ENCODE results near the gene FERMT1. TPM values are rescaled to one million over a fixed set of nuclear protein-coding genes. Genes with fewer than 3 reads are reported as not detected.

FERMT1 gene
- total RNA-seq, 1 experiment from 2014 or later: 30.1 TPM

DNA sequence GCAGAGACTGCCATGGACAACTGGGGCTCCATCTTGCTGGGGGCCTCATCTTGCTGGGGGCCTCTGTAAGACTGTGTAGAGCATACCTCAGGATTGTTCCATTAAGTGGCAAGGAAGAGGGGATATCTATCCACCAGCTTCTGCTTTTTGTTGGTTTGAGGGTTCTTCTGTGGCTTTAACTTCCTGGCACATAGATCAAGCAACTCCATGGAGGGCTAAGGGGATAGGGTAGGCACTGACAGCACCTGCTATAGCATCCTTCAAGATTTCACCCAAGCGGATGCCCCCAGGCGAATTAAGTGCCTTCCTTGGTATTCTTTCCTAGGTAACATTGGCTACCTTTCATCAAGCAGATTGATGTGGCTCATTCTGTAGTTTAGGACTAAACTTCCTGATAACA lies 65.1 kb downstream of the FERMT1 start:
- no peak for DNase-seq
- peaks cover 14% of the 10 kb centered on the region for H3K36me3 Mint-ChIP-seq (ENCODE audit: insufficient read depth, unreplicated experiment)
- TF ChIP-seq CTCF (IDR thresholded peaks at IDR 0.05; ENCODE audit: insufficient read depth in 1 of 2, low read depth in 1 of 2, low read length in 1 of 2, severe bottlenecking in 1 of 2, unreplicated experiment in 1 of 2): no peak
- BruUV-seq (replicated peaks): no TSS peak
- H3K4me1 ChIP-seq: peaks cover 88% of the 10 kb centered on the region
- ChIA-PET POLR2A (no interaction called here), CTCF (no interaction called here)
- intact Hi-C loops (cut with micrococcal nuclease; ENCODE audit: unreplicated experiment): no loop called here
- peaks cover 64% of the 10 kb centered on the region for H3K4me1 Mint-ChIP-seq (ENCODE audit: low read depth, unreplicated experiment)
- no peaks in the 10 kb centered on the region for H3K27me3 Mint-ChIP-seq (ENCODE audit: insufficient read depth, unreplicated experiment)
- no peaks in the 10 kb centered on the region for H3K36me3 ChIP-seq (ENCODE audit: control insufficient read depth, insufficient read depth, low read length)
- H3K4me3 ChIP-seq (ENCODE audit: low read depth, low read length): no peak overlapping the region
- H3K27me3 ChIP-seq (replicated peaks; ENCODE audit: control insufficient read depth, insufficient read depth, low read length): no peaks in the 10 kb centered on the region
- H3K9me3 Mint-ChIP-seq (ENCODE audit: unreplicated experiment): no peaks in the 10 kb centered on the region
- peak overlapping the region; percentile 70 for H3K4me3 Mint-ChIP-seq (ENCODE audit: unreplicated experiment)
- H3K9me3 ChIP-seq: no peaks in the 10 kb centered on the region
- peak overlapping the region; percentile 94 for H3K27ac Mint-ChIP-seq (ENCODE audit: unreplicated experiment)

DNA sequence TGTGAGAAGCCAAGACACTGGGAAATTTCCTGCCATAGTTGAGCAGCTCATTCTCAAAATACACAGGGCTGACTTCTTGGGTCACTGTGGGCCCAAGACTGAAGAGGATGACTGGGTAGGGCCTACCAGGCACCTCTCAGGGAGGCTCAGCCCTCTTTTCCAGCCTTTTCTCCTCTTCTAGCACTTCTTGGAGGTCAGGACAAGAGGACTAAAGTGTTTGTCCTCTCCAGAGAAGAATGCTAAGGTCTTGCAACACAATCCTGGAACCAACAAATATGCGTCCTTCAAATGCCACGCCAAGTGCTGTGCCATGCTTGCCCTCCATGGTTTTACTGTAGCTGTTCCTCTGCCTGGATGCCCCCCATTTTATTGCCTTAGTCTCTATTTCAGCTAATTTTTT lies 65.7 kb downstream of the FERMT1 start:
- no TSS peak for BruUV-seq (replicated peaks)
- H3K9me3 Mint-ChIP-seq (ENCODE audit: unreplicated experiment): no peaks in the 10 kb centered on the region

GRCh38 chr20:6055981-6056569 lies 66.8 kb downstream of the FERMT1 start:
- Histone ChIP-seq H3K36me3 (ENCODE audit: control insufficient read depth, insufficient read depth, low read length) (no peaks in the 10 kb centered on the region), H3K4me3 (ENCODE audit: low read depth, low read length) (no peak overlapping the region), H3K9me3 (no peaks in the 10 kb centered on the region), H3K27me3 (replicated peaks; ENCODE audit: control insufficient read depth, insufficient read depth, low read length) (no peaks in the 10 kb centered on the region), H3K4me1 (peaks cover 89% of the 10 kb centered on the region)
- peaks cover 58% of the 10 kb centered on the region for H3K4me1 Mint-ChIP-seq (ENCODE audit: low read depth, unreplicated experiment)
- intact Hi-C loops (cut with micrococcal nuclease; ENCODE audit: unreplicated experiment): no loop called here
- BruUV-seq (replicated peaks): no TSS peak
- ChIA-PET CTCF (interaction anchor here (0.5 kb wide), 1 partner anchor 138 kb away, joined by 11 read pairs; no protein-coding TSS in a partner anchor), POLR2A (no interaction called here)
- peaks cover 14% of the 10 kb centered on the region for H3K36me3 Mint-ChIP-seq (ENCODE audit: insufficient read depth, unreplicated experiment)
- no peak for DNase-seq
- H3K27ac Mint-ChIP-seq (ENCODE audit: unreplicated experiment): peak overlapping the region; percentile 64
- no peaks in the 10 kb centered on the region for H3K9me3 Mint-ChIP-seq (ENCODE audit: unreplicated experiment)
- no peak for TF ChIP-seq CTCF (IDR thresholded peaks at IDR 0.05; ENCODE audit: insufficient read depth in 1 of 2, low read depth in 1 of 2, low read length in 1 of 2, severe bottlenecking in 1 of 2, unreplicated experiment in 1 of 2)
- H3K4me3 Mint-ChIP-seq (ENCODE audit: unreplicated experiment): no peak overlapping the region
- no peaks in the 10 kb centered on the region for H3K27me3 Mint-ChIP-seq (ENCODE audit: insufficient read depth, unreplicated experiment)

More for the DNA sequence above, 65.7 kb downstream of the FERMT1 start:
- Mint-ChIP-seq H3K36me3 (ENCODE audit: insufficient read depth, unreplicated experiment) (peaks cover 14% of the 10 kb centered on the region), H3K4me3 (ENCODE audit: unreplicated experiment) (no peak overlapping the region), H3K27ac (ENCODE audit: unreplicated experiment) (peak overlapping the region; percentile 94), H3K27me3 (ENCODE audit: insufficient read depth, unreplicated experiment) (no peaks in the 10 kb centered on the region), H3K4me1 (ENCODE audit: low read depth, unreplicated experiment) (peaks cover 61% of the 10 kb centered on the region)
- Histone ChIP-seq H3K4me3 (ENCODE audit: low read depth, low read length) (no peak overlapping the region), H3K4me1 (peaks cover 88% of the 10 kb centered on the region), H3K9me3 (no peaks in the 10 kb centered on the region), H3K36me3 (ENCODE audit: control insufficient read depth, insufficient read depth, low read length) (no peaks in the 10 kb centered on the region), H3K27me3 (replicated peaks; ENCODE audit: control insufficient read depth, insufficient read depth, low read length) (no peaks in the 10 kb centered on the region)
- intact Hi-C loops (cut with micrococcal nuclease; ENCODE audit: unreplicated experiment): no loop called here
- no peak for TF ChIP-seq CTCF (IDR thresholded peaks at IDR 0.05; ENCODE audit: insufficient read depth in 1 of 2, low read depth in 1 of 2, low read length in 1 of 2, severe bottlenecking in 1 of 2, unreplicated experiment in 1 of 2)
- ChIA-PET CTCF (no interaction called here), POLR2A (no interaction called here)
- no peak for DNase-seq
